Inflammatory macrophage treated with lipopolysaccharide for 1 hour (primary cell): Measurements from ENCODE around the gene NT5M.
"Not testable (repeated sequence)": the region's sequence is repeated elsewhere in the genome, so short reads cannot be mapped to it uniquely, and the experiment has no call there.

ENCODE experiments used
- DNase-seq, 2 donors: peaks; one replicate each; pipeline ENCODE4 v3.0.0-alpha.2; 2020 to 2022

The NT5M gene

DNA sequence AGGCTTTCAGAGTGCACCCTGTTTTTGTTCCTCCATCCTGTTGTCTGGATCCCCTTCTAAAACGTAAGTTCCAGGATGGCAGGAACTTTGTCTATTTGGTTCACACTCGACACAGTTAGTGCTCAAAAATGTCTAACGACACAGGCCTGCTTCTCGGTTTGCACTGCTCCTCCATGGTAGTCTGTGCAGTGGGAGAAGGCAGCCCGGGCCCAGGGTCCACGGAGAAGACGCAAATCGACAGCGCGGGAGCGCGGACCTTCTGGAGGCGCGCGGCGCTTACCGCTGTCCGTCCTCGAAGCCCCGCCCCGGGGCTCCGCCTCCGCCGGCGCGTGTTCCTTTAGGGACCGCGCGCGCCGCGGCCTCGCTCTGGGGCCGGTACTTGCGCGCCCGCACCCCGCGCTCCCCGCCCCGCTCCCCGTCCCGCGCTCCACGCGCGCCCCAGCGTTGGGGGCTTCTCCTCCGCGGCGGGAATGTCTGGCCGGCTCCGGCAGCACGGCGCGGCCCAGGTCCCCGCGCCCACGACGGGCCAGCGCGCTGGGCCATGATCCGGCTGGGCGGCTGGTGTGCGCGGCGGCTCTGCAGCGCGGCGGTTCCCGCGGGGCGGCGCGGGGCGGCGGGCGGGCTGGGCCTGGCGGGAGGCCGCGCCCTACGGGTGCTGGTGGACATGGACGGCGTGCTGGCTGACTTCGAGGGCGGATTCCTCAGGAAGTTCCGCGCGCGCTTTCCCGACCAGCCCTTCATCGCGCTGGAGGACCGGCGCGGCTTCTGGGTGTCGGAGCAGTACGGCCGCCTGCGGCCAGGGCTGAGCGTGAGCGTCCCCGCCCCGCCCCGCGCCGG is at the start of gene NT5M:
NT5M (plus strand) TSS at position 364 of the 837 bp plus-strand sequence; CDS start at position 542, 178 bp downstream.
- peak; percentile 56 to 59 for DNase-seq

- peak in 1 of 2 donors; percentile 13 for DNase-seq
Observed at GRCh38 chr17:17253406-17253805, 49.8 kb upstream of the NT5M start.

GRCh38 chr17:17254036-17254435 is 49.1 kb upstream of the NT5M start:
- peak; percentile 82 to 96 for DNase-seq

GRCh38 chr17:17255689-17256088 is 47.5 kb upstream of the NT5M start:
- DNase-seq, result not testable (repeated sequence)

GRCh38 chr17:17256316-17256715 is 46.9 kb upstream of the NT5M start:
- DNase-seq, result no peak

DNA sequence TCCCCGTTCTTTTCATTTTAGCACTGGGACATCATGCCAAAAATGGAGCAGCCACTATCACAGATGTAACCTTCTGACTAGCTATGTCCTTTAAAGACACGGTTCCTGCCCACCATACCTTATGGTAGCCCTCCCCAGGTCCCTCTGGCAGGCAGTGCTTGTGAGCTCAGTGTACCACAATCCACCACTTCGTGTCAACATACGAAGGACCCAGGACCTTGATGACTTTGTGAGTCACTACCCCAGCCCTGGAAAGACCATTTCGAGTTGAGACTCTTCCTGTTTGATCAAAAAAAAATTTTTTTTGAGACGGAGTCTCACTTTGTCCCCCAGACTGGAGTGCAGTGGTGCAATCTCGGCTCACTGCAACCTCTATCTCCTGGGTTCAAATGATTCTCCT is 45.2 kb upstream of the NT5M start:
- no peak for DNase-seq

DNA sequence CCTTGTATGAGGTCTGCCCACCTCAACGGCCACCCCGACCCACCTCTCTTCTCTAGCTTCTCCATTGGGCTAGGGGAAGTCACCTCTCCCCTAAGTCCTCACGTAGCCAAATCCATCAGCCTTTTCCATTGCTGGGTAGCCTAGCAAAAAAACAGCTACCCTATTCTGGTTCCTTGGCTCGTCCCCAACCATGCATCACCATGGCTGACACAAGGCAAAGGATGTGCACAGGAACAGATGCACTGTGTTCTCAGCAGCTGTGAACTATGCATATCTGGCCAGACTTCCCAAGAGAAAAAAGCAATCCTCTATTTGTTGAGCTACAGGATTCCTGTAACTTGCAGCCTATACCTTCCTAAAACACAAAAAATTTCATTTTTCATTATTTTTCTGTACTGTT is 44.2 kb upstream of the NT5M start:
- no peak for DNase-seq

DNA sequence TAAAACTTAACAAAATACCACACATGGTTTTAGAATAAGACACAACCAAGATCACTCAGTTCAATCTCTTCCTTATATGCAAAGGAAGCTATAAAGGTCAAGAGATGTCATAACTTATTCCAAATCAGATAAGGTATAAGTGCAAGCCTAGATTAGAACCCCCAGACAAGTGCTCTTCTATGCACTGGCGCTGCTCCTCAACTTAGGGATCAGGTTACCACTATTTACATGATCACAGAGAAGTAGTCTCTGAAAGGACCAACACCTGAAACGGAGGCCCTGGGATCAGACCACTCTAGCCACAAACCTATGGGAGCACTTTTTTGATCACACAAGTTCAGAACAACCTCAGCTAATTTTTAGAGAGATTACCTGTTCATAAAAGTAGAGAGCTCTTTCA is 38.7 kb upstream of the NT5M start:
- DNase-seq, result no peak

- no peak for DNase-seq
Observed at GRCh38 chr17:17269926-17270773, 33.0 kb upstream of the NT5M start.

GRCh38 chr17:17275971-17276370 is 27.2 kb upstream of the NT5M start:
- peak; percentile 71 to 72 for DNase-seq

DNA sequence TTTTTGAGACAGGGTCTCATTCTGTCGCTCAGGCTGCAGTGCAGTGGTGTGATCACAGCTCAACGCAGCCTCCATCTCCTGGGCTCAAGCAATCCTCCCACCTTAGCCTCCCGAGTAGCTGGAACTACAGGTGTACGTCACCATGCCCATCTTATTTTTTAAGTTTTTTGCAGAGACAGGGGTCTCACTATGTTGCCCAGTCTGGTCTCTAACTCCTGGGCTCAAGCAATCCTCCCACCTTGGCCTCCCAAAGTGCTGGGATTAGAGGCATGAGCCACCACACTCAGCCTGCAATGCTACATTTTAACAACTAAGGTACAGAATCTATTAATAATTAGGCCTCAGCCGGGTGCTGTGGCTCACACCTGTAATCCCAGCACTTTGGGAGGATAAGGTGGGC is 25.7 kb upstream of the NT5M start:
- not testable (repeated sequence) for DNase-seq

- DNase-seq, result peak in 1 of 2 donors; percentile 19
Observed at GRCh38 chr17:17279316-17279715, 23.9 kb upstream of the NT5M start.

DNA sequence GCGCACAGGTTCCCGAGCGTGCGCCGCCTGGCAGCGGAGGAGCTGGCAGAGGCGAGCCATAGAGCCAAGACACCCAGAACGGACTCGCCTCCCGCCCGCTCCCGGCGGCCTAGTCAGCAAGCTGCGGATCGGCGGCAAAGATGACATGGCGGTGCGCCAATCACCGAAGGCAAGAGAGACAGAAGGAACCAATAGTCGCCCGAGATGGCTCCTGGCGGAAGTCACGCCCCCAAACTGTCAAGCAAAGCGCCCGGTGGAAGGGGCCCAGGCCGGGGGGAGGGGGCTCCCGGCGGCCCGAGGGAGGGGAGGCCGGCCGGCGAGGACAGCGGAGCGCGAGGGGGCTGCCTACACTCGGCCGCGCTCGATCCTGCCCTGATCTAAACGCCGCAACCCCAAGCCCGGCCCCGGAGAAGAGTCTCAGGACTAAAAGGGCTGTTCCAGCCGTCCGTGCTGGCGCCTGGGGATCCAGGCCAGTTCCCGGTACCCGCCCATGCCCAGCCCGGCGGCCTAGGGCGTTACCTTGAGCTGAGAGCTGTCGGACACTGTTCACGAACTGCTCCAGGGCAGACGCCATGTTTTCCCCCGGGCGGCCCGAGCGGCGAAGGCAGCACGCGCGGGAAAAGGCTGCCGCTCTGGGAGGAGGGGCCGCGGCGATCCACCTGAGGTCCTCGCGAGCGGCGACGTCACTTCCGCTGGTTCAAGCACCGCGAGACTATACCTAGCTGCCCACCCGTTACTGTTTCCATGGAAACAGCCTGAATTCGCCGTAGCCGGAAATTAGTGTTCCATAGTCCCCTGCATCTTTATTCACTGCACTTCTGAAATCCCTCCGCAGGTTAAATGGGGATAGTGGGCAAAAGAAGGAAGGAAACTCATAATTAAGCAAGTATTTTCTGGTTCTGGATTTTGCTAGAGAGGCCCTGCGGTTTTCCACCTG is 22.3 kb upstream of the NT5M start, which contains the start of gene COPS3:
COPS3 (minus strand) TSS at position 634 of the 937 bp plus-strand sequence; CDS start at position 574, 60 bp downstream.
- DNase-seq, result peak; percentile 94 to 96

GRCh38 chr17:17285951-17286350 is 17.2 kb upstream of the NT5M start:
- no peak for DNase-seq

- DNase-seq, result no peak
Observed at GRCh38 chr17:17289086-17289485, 14.1 kb upstream of the NT5M start.

- no peak for DNase-seq
Observed at GRCh38 chr17:17289701-17290100, 13.5 kb upstream of the NT5M start.

- no peak for DNase-seq
Observed at GRCh38 chr17:17295141-17295540, 8.0 kb upstream of the NT5M start.

- no peak for DNase-seq
Observed at GRCh38 chr17:17297217-17297616, 6.0 kb upstream of the NT5M start.

- DNase-seq, result no peak
Observed at GRCh38 chr17:17298108-17298507, 5.1 kb upstream of the NT5M start.

DNA sequence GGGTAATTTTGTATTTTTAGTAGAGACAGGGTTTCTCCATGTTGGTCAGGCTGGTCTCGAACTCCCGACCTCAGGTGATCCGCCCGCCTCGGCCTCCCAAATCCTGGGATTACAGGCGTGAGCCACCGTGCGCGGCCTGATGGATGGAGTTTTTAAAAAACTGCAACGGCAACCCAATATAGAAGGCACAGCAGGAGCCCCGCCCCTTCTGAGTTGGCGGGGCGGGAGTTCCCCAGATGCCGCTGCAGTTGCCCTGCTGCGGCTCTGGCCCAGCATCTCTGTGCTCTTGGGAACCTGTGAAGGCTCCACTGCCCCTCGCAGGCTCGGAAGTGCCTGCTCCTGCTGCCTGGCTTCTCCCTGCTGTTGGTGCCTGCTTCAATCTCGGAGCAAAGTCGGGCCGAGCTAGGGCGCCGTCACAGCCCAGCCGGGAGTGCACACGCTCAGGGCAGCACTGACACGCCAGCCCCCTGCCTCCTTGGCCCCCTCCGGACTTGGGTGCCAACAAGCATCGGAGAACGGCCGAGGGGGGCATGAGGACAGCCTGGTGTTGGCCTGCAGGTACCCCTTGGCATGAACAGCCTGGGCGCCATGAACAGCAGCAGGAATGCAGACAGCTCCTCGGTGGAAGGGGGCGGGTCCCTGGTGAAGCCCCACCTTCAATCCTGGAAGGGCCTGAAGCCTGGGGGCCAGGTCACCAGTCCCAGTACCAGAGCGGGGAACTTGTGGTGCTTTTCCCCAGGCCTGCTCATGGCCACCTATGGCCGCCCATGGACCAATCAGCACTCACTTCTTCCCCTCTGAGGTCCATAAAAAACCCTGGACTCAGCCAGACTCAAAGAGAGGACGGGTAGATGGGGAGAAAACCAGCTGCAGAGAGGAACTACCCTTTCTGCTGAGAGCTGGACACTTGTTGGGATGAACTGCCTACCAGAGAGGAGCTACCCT is 2.3 kb upstream of the NT5M start:
- DNase-seq, result peak; percentile 78 to 80

DNA sequence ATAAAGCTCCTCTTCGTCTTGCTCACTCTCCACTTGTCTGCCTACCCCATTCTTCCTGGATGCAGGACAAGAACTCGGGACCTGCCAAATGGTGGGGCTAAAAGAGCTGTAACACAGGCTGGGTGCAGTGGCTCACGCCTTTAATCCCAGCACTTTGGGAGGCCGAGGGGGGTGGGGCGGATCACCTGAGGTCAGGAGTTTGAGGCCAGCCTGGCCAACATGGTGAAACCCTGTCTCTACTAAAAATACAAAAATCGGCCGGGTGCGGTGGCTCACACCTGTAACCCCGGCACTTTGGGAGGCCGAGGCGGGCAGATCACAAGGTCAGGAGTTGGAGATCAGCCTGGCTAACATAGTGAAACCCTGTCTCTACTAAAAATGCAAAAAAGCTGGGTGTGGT is 1.5 kb upstream of the NT5M start:
- not testable (repeated sequence) for DNase-seq
